Smooth muscle cell of the brain vasculature (primary cell): ENCODE measurements around the gene CDH7.

ENCODE experiments used
- DNase-seq: peaks from one replicate; pipeline ENCODE4 v3.0.0-alpha.2; 2012; ENCODE audit warnings: low read depth, low spot score

Gene CDH7

GRCh38 chr18:65907281-65907680 lies 156.5 kb downstream of the CDH7 start:
- DNase-seq: no peak

- no peak for DNase-seq
Observed at GRCh38 chr18:65919018-65919417, 168.2 kb downstream of the CDH7 start.

GRCh38 chr18:65919663-65920062 lies 168.9 kb downstream of the CDH7 start:
- no peak for DNase-seq

DNA sequence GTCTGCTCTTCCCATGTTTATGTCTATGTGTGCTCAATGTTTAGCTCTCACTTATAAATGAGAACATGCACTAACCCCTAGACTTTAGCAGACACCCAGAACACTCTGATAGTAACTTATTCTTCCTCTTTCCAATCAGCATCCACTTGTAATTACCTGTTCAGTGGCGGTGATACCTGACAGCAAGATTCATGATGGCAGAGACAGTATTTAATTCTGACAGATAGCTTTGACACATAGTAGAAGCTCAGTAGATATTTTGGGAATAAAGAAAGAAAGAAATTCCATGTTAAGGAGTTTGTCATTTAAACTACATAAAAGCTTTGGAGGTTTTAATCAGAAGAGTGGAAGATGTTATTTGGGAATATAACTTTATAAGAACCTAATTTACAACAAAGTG lies 171.3 kb downstream of the CDH7 start:
- DNase-seq: no peak

DNA sequence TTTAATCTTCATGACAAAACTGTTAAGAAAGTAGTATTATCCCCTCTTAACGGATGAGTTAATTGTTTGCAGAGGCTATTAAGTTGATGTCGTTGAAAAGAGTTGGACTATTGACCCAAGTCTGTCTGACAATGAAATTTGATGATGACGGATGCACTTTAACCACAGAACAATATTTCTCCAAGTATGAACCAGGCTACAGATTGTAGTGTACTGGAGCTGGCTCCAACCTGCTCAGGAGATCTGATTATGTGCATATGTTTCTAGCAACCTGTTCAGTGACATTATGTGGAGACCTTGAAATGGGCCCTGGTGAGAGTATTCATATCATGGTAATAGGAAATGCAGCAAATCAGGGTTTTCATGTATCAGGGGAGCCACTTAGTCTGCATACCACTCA lies 174.1 kb downstream of the CDH7 start:
- no peak for DNase-seq

DNA sequence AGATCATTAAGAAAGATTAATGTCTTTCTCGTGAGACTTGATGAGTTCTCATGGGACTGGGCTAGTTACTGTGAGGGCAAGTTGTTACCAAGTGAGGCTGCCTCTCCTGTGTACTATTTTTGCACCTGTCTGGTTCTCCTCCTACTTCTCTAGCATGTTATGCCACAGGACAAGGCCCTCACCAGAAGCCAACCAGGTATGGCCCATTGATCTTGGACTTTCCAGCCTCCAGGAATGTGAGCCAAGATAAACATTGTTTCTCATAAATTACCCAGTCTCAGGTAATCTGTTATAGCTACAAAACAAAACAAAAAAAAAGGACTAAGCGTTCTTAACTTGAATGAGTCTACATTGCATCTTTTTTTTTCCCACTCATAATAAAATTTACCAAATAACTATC lies 184.1 kb downstream of the CDH7 start:
- no peak for DNase-seq

DNA sequence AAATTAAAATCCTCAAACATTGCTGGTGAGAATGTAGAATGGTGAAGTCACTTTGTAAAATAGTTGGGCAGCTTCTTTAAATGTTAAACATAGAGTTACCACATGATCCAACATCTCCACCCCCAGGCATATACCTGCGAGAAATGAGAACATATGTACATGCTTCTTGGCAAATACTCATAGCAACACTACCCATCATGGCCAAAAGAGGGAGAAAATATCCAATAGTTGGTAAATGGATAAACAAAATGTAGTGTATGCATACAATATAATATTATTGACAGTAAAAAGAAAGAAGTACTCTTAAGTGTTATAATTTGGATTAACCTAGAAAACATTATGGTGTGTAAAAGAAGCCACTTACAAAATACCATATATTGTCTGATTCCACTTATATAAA lies 185.9 kb downstream of the CDH7 start:
- DNase-seq: no peak

DNA sequence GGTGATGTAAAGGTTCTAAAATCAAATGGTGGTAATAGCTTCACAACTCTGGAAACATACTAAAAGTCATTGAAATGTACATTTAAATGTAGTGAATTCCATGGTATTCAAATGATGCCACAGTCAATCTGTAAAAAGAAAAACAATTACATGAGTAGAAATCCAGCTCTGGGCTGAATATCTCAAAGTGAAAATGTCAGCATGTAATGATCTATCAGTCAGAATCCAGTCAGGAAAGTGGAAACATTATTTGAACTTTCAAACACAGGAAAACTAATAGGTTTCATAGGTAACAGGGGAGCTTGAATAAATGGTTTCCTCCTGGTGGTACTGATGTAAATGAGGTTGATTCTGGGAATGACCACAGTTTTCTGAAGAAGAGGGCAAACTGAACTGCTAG lies 186.4 kb downstream of the CDH7 start:
- DNase-seq: no peak

GRCh38 chr18:65938592-65939372 lies 188.0 kb downstream of the CDH7 start:
- no peak for DNase-seq
